Measurements from ENCODE around the gene HCN1. TPM values are rescaled to one million over a fixed set of nuclear protein-coding genes. Genes with fewer than 3 reads are reported as not detected.

HCN1 gene
- total and polyA plus RNA-seq, 2 of the 13 experiments (the other 11 are each of a cell fraction or from before 2014, with no cell fraction given): not detected

- no peaks in the 10 kb centered on the region for H3K36me3 ChIP-seq (replicated peaks in 1 of 2; ENCODE audit: control insufficient read depth in 1 of 2, insufficient read depth in 2 of 2, low read length in 2 of 2)
- 28% methylated on average over 14 of the region's 14 CpGs for WGBS (ENCODE audit: low lambda C conversion rate)
- no TSS peak for BruUV-seq (replicated peaks)
- H3K79me2 ChIP-seq (ENCODE audit: insufficient read depth, low read length): no peaks in the 10 kb centered on the region
- H3K4me2 ChIP-seq (ENCODE audit: low read depth, low read length): no peak overlapping the region
- ChIA-PET POLR2A (no interaction called here), CTCF (ENCODE audit: low intra/inter-chr PET ratio, low total read pairs) (no interaction called here)
- intact Hi-C loops (cut with micrococcal nuclease; ENCODE audit: unreplicated experiment) (no loop called here), in situ Hi-C loops (cut with HindIII; ENCODE audit: extremely low pct_ligation_motif_present, low pct_unique_long_range_greater_than_20kb) (no loop called here)
- H3K4me1 ChIP-seq (ENCODE audit: insufficient read depth, low read length): no peaks in the 10 kb centered on the region
- H3K27me3 ChIP-seq (ENCODE audit: control insufficient read depth in 1 of 2, insufficient read depth in 2 of 2, low read length in 2 of 2): no peaks in the 10 kb centered on the region
- H3K4me3 ChIP-seq (replicated peaks in 1 of 3; ENCODE audit: insufficient read depth in 1 of 3, low read depth in 2 of 3, low read length in 3 of 3): no peak overlapping the region
- DNase-seq (ENCODE audit: low spot score): no peak
- no peaks in the 10 kb centered on the region for H3K9me3 ChIP-seq (ENCODE audit: low read length)
- ATAC-seq: no peak
- no peak overlapping the region for H3K9ac ChIP-seq (ENCODE audit: insufficient read depth, low read depth, low read length)
- no peak overlapping the region for H3K27ac ChIP-seq (ENCODE audit: extremely low read length, insufficient read depth, low read length)
- H2AFZ ChIP-seq (ENCODE audit: low read length): no peak overlapping the region
- TF ChIP-seq ZZZ3 (CRISPR knock-in tag; IDR thresholded peaks at IDR 0.05; ENCODE audit: borderline replicate concordance) (no peak), ZNF24 (IDR thresholded peaks at IDR 0.05) (no peak), ZNF615 (CRISPR knock-in tag; IDR thresholded peaks at IDR 0.05; ENCODE audit: borderline replicate concordance) (no peak), ZNF598 (CRISPR knock-in tag; IDR thresholded peaks at IDR 0.05; ENCODE audit: borderline replicate concordance) (no peak), EHMT2 (IDR thresholded peaks at IDR 0.05; ENCODE audit: borderline replicate concordance, low read depth, low read length) (0 out of 2 replicates have a peak, but pooled peaks have one; percentile 37), HHEX (CRISPR knock-in tag; IDR thresholded peaks at IDR 0.05) (no peak), CCDC6 (CRISPR knock-in tag; IDR thresholded peaks at IDR 0.05) (no peak), MLXIP (CRISPR knock-in tag; IDR thresholded peaks at IDR 0.05; ENCODE audit: borderline replicate concordance) (no peak), REST (IDR thresholded peaks at IDR 0.05; ENCODE audit: borderline replicate concordance in 1 of 2, low read depth in 1 of 2, low read length in 2 of 2) (peak; percentile 39 to 91), ZNF850 (CRISPR knock-in tag; conservative IDR thresholded peaks at IDR 0.05) (no peak), MIER2 (CRISPR knock-in tag; IDR thresholded peaks at IDR 0.05) (peak; percentile 84; the same call in 1 of the 2 replicates), ZFP36 (IDR thresholded peaks at IDR 0.05; ENCODE audit: borderline replicate concordance, low read depth, low read length, partially characterized antibody) (no peak), ZNF839 (CRISPR knock-in tag; IDR thresholded peaks at IDR 0.05; ENCODE audit: borderline replicate concordance) (no peak), ZNF138 (CRISPR knock-in tag; IDR thresholded peaks at IDR 0.05; ENCODE audit: low read depth) (no peak), ZNF280B (CRISPR knock-in tag; IDR thresholded peaks at IDR 0.05; ENCODE audit: borderline replicate concordance) (no peak), HMGA1 (CRISPR knock-in tag; conservative IDR thresholded peaks at IDR 0.05) (no peak)
- no peaks in the 10 kb centered on the region for H4K20me1 ChIP-seq (ENCODE audit: insufficient read depth, low read length)
- no peak for FAIRE-seq
Measured at GRCh38 chr5:45694255-45694814, 1.8 kb downstream of the HCN1 start.

Data from HepG2 (cell line).